ENCODE results near the gene USP37. TPM values are rescaled to one million over a fixed set of nuclear protein-coding genes. Genes with fewer than 3 reads are reported as not detected.

The USP37 gene
- polyA plus RNA-seq (2013, experiment 1 of 2), result 7.6 TPM
- polyA plus RNA-seq (2013, experiment 2 of 2), result 7.6 TPM

GRCh38 chr2:218568190-218569037 is at the start of gene USP37, which contains the start of gene CNOT9:
Gene USP37 (minus strand): TSS chr2:218568351. CDS start chr2:218558653, 9,698 bp downstream.
Gene CNOT9 (plus strand): TSS chr2:218568839. CDS start chr2:218568955, 116 bp downstream.
- Histone ChIP-seq H4K91ac (ENCODE audit: low read depth, low read length, poor library complexity) (no peak within 1 kb of the TSS), H2AK5ac (ENCODE audit: low read depth, low read length) (peak within 1 kb of the TSS; percentile 37), H3K4me1 (ENCODE audit: control insufficient read depth in 2 of 2, insufficient read depth in 1 of 2, low read depth in 1 of 2, low read length in 2 of 2) (peaks cover 4 to 16% of the 10 kb centered on the region in 2 donors), H3K4me2 (ENCODE audit: insufficient read depth, low read length, poor library complexity, severe bottlenecking) (peak within 1 kb of the TSS; percentile 77), H3K4me3 (ENCODE audit: low read length in 2 of 2) (peak within 1 kb of the TSS; percentile 64 to 92), H3K4ac (ENCODE audit: low read length) (no peak within 1 kb of the TSS), H2BK120ac (ENCODE audit: low read depth, low read length) (peak within 1 kb of the TSS; percentile 76), H2BK15ac (ENCODE audit: low read length) (peak within 1 kb of the TSS; percentile 45), H3K14ac (ENCODE audit: low read length) (peak within 1 kb of the TSS; percentile 94), H3K27me3 (ENCODE audit: control insufficient read depth in 3 of 3, insufficient read depth in 3 of 3, low read depth in 1 of 3, low read length in 3 of 3) (no peaks in the 10 kb centered on the region), H3K18ac (ENCODE audit: low read length) (peak within 1 kb of the TSS; percentile 97), H2BK12ac (ENCODE audit: low read length) (no peak within 1 kb of the TSS), H3K9me3 (replicated peaks in 1 of 2; ENCODE audit: control insufficient read depth in 2 of 2, insufficient read depth in 1 of 2, low read depth in 1 of 2, low read length in 2 of 2) (no peaks in the 10 kb centered on the region), H3K36me3 (replicated peaks in 1 of 2; ENCODE audit: control insufficient read depth in 2 of 2, insufficient read depth in 2 of 2, low read length in 2 of 2) (peaks cover 0 to 61% of the 10 kb centered on the region in 2 donors), H2AFZ (ENCODE audit: low read length) (peak within 1 kb of the TSS; percentile 91), H2BK5ac (ENCODE audit: low read length) (peak within 1 kb of the TSS; percentile 72), H3K27ac (replicated peaks; ENCODE audit: low read length) (peak within 1 kb of the TSS; percentile 95), H3K23ac (ENCODE audit: low read depth, low read length, poor library complexity) (peak within 1 kb of the TSS; percentile 94), H3K9ac (ENCODE audit: low read depth, low read length, poor library complexity) (peak within 1 kb of the TSS; percentile 89), H4K8ac (ENCODE audit: low read depth, low read length) (no peak within 1 kb of the TSS), H3K79me1 (ENCODE audit: low read depth, low read length) (peaks cover 3% of the 10 kb centered on the region)
- WGBS, 2 donors (ENCODE audit: extremely low coverage in 2 of 2, insufficient read length in 2 of 2, insufficient replicate concordance in 1 of 2), result no CpG with 5 or more reads among the region's 77 CpGs
- peak; percentile 99 for DNase-seq (ENCODE audit: low spot score)

- no peaks in the 10 kb centered on the region for H3K79me1 ChIP-seq (ENCODE audit: low read depth, low read length)
- no peak overlapping the region for H2BK120ac ChIP-seq (ENCODE audit: low read depth, low read length)
- H2AK5ac ChIP-seq (ENCODE audit: low read depth, low read length), result no peak overlapping the region
- DNase-seq (ENCODE audit: low spot score), result no peak
- no peak overlapping the region for H3K27ac ChIP-seq (replicated peaks; ENCODE audit: low read length)
- no peaks in the 10 kb centered on the region for H3K36me3 ChIP-seq (replicated peaks in 1 of 2; ENCODE audit: control insufficient read depth in 2 of 2, insufficient read depth in 2 of 2, low read length in 2 of 2)
- H2BK12ac ChIP-seq (ENCODE audit: low read length), result no peak overlapping the region
- no peaks in the 10 kb centered on the region for H3K9me3 ChIP-seq (replicated peaks in 1 of 2; ENCODE audit: control insufficient read depth in 2 of 2, insufficient read depth in 1 of 2, low read depth in 1 of 2, low read length in 2 of 2)
- H3K4me1 ChIP-seq (ENCODE audit: control insufficient read depth in 2 of 2, insufficient read depth in 1 of 2, low read depth in 1 of 2, low read length in 2 of 2), result no peaks in the 10 kb centered on the region
- H3K23ac ChIP-seq (ENCODE audit: low read depth, low read length, poor library complexity), result no peak overlapping the region
- no peak overlapping the region for H2AFZ ChIP-seq (ENCODE audit: low read length)
- peak overlapping the region; percentile 70 for H3K18ac ChIP-seq (ENCODE audit: low read length)
- H4K91ac ChIP-seq (ENCODE audit: low read depth, low read length, poor library complexity), result no peak overlapping the region
- no peak overlapping the region for H3K4me2 ChIP-seq (ENCODE audit: insufficient read depth, low read length, poor library complexity, severe bottlenecking)
- no peak overlapping the region for H3K4ac ChIP-seq (ENCODE audit: low read length)
- H2BK15ac ChIP-seq (ENCODE audit: low read length), result no peak overlapping the region
- H4K8ac ChIP-seq (ENCODE audit: low read depth, low read length), result no peak overlapping the region
- H2BK5ac ChIP-seq (ENCODE audit: low read length), result no peak overlapping the region
- H3K4me3 ChIP-seq (ENCODE audit: low read length in 2 of 2), result no peak overlapping the region
- H3K27me3 ChIP-seq (ENCODE audit: control insufficient read depth in 3 of 3, insufficient read depth in 3 of 3, low read depth in 1 of 3, low read length in 3 of 3), result no peaks in the 10 kb centered on the region
- no peak overlapping the region for H3K14ac ChIP-seq (ENCODE audit: low read length)
- no peak overlapping the region for H3K9ac ChIP-seq (ENCODE audit: low read depth, low read length, poor library complexity)
- WGBS, 2 donors (ENCODE audit: extremely low coverage in 2 of 2, insufficient read length in 2 of 2, insufficient replicate concordance in 1 of 2), result no CpG with 5 or more reads among the region's 6 CpGs
Measured at GRCh38 chr2:218615868-218616315, 47.7 kb upstream of the USP37 start.

GRCh38 chr2:218607436-218608115 is 39.4 kb upstream of the USP37 start, which contains the start of gene PLCD4:
Gene PLCD4 (plus strand): TSS chr2:218607899. CDS start chr2:218615740, 7,841 bp downstream.
- no peak within 1 kb of the TSS for H3K23ac ChIP-seq (ENCODE audit: low read depth, low read length, poor library complexity)
- H3K9ac ChIP-seq (ENCODE audit: low read depth, low read length, poor library complexity), result no peak within 1 kb of the TSS
- H3K27me3 ChIP-seq (ENCODE audit: control insufficient read depth in 3 of 3, insufficient read depth in 3 of 3, low read depth in 1 of 3, low read length in 3 of 3), result no peaks in the 10 kb centered on the region
- H4K8ac ChIP-seq (ENCODE audit: low read depth, low read length), result no peak within 1 kb of the TSS
- no peak within 1 kb of the TSS for H2BK120ac ChIP-seq (ENCODE audit: low read depth, low read length)
- peak; percentile 11 for DNase-seq (ENCODE audit: low spot score)
- H3K79me1 ChIP-seq (ENCODE audit: low read depth, low read length), result no peaks in the 10 kb centered on the region
- H2AK5ac ChIP-seq (ENCODE audit: low read depth, low read length), result no peak within 1 kb of the TSS
- no peaks in the 10 kb centered on the region for H3K36me3 ChIP-seq (replicated peaks in 1 of 2; ENCODE audit: control insufficient read depth in 2 of 2, insufficient read depth in 2 of 2, low read length in 2 of 2)
- no peak within 1 kb of the TSS for H3K27ac ChIP-seq (replicated peaks; ENCODE audit: low read length)
- no CpG with 5 or more reads among the region's 8 CpGs for WGBS, 2 donors (ENCODE audit: extremely low coverage in 2 of 2, insufficient read length in 2 of 2, insufficient replicate concordance in 1 of 2)
- H2BK12ac ChIP-seq (ENCODE audit: low read length), result no peak within 1 kb of the TSS
- no peak within 1 kb of the TSS for H2BK15ac ChIP-seq (ENCODE audit: low read length)
- H3K9me3 ChIP-seq (replicated peaks in 1 of 2; ENCODE audit: control insufficient read depth in 2 of 2, insufficient read depth in 1 of 2, low read depth in 1 of 2, low read length in 2 of 2), result no peaks in the 10 kb centered on the region
- no peak within 1 kb of the TSS for H3K4ac ChIP-seq (ENCODE audit: low read length)
- peak within 1 kb of the TSS in 1 of 2 donors; percentile 38 for H3K4me3 ChIP-seq (ENCODE audit: low read length in 2 of 2)
- H4K91ac ChIP-seq (ENCODE audit: low read depth, low read length, poor library complexity), result no peak within 1 kb of the TSS
- peaks cover 0 to 4% of the 10 kb centered on the region in 2 donors for H3K4me1 ChIP-seq (ENCODE audit: control insufficient read depth in 2 of 2, insufficient read depth in 1 of 2, low read depth in 1 of 2, low read length in 2 of 2)
- H2BK5ac ChIP-seq (ENCODE audit: low read length), result no peak within 1 kb of the TSS
- H3K4me2 ChIP-seq (ENCODE audit: insufficient read depth, low read length, poor library complexity, severe bottlenecking), result no peak within 1 kb of the TSS
- H3K18ac ChIP-seq (ENCODE audit: low read length), result no peak within 1 kb of the TSS
- no peak within 1 kb of the TSS for H3K14ac ChIP-seq (ENCODE audit: low read length)
- H2AFZ ChIP-seq (ENCODE audit: low read length), result peak within 1 kb of the TSS; percentile 82

- Histone ChIP-seq H3K4ac (ENCODE audit: low read length) (no peak overlapping the region), H3K27ac (replicated peaks; ENCODE audit: low read length) (no peak overlapping the region), H2AFZ (ENCODE audit: low read length) (peak overlapping the region; percentile 33), H3K18ac (ENCODE audit: low read length) (no peak overlapping the region), H3K4me3 (ENCODE audit: low read length in 2 of 2) (no peak overlapping the region), H3K4me2 (ENCODE audit: insufficient read depth, low read length, poor library complexity, severe bottlenecking) (no peak overlapping the region), H3K27me3 (ENCODE audit: control insufficient read depth in 3 of 3, insufficient read depth in 3 of 3, low read depth in 1 of 3, low read length in 3 of 3) (no peaks in the 10 kb centered on the region), H2BK15ac (ENCODE audit: low read length) (no peak overlapping the region), H3K4me1 (ENCODE audit: control insufficient read depth in 2 of 2, insufficient read depth in 1 of 2, low read depth in 1 of 2, low read length in 2 of 2) (peaks cover 0 to 4% of the 10 kb centered on the region in 2 donors), H3K23ac (ENCODE audit: low read depth, low read length, poor library complexity) (no peak overlapping the region), H3K36me3 (replicated peaks in 1 of 2; ENCODE audit: control insufficient read depth in 2 of 2, insufficient read depth in 2 of 2, low read length in 2 of 2) (no peaks in the 10 kb centered on the region), H2AK5ac (ENCODE audit: low read depth, low read length) (no peak overlapping the region), H4K91ac (ENCODE audit: low read depth, low read length, poor library complexity) (no peak overlapping the region), H2BK120ac (ENCODE audit: low read depth, low read length) (no peak overlapping the region), H3K14ac (ENCODE audit: low read length) (no peak overlapping the region), H2BK12ac (ENCODE audit: low read length) (no peak overlapping the region), H3K9me3 (replicated peaks in 1 of 2; ENCODE audit: control insufficient read depth in 2 of 2, insufficient read depth in 1 of 2, low read depth in 1 of 2, low read length in 2 of 2) (no peaks in the 10 kb centered on the region), H3K9ac (ENCODE audit: low read depth, low read length, poor library complexity) (no peak overlapping the region), H3K79me1 (ENCODE audit: low read depth, low read length) (no peaks in the 10 kb centered on the region), H4K8ac (ENCODE audit: low read depth, low read length) (no peak overlapping the region), H2BK5ac (ENCODE audit: low read length) (no peak overlapping the region)
- no peak for DNase-seq (ENCODE audit: low spot score)
- WGBS, 2 donors (ENCODE audit: extremely low coverage in 2 of 2, insufficient read length in 2 of 2, insufficient replicate concordance in 1 of 2), result no CpG with 5 or more reads among the region's 2 CpGs
Measured at GRCh38 chr2:218605432-218605831, 37.3 kb upstream of the USP37 start.

Data from neuronal stem cell (in vitro differentiated cells).